ENCODE results near the gene WNT2B.
"Not testable (repeated sequence)": the region's sequence is repeated elsewhere in the genome, so short reads cannot be mapped to it uniquely, and the experiment has no call there.

The WNT2B gene

GRCh38 chr1:112466078-112466660 is 42.6 kb upstream of the WNT2B start:
- H3K4me3 ChIP-seq (ENCODE audit: low read length), result peak overlapping the region; percentile 63
- DNase-seq (ENCODE audit: low read depth), result peak; percentile 94

GRCh38 chr1:112470324-112470723 is 38.4 kb upstream of the WNT2B start:
- DNase-seq (ENCODE audit: low read depth), result not testable (repeated sequence)

More at GRCh38 chr1:112466078-112466660, 42.6 kb upstream of the WNT2B start:
- peak; percentile 79 for TF ChIP-seq CTCF (conservative IDR thresholded peaks at IDR 0.05; ENCODE audit: low read length)

GRCh38 chr1:112470966-112471365 is 37.8 kb upstream of the WNT2B start:
- TF ChIP-seq CTCF (conservative IDR thresholded peaks at IDR 0.05; ENCODE audit: low read length), result no peak
- DNase-seq (ENCODE audit: low read depth), result no peak
- no peak overlapping the region for H3K4me3 ChIP-seq (ENCODE audit: low read length)

More at GRCh38 chr1:112470324-112470723, 38.4 kb upstream of the WNT2B start:
- H3K4me3 ChIP-seq (ENCODE audit: low read length), result not testable (repeated sequence)

- no peak for TF ChIP-seq CTCF (conservative IDR thresholded peaks at IDR 0.05; ENCODE audit: low read length)
- no peak overlapping the region for H3K4me3 ChIP-seq (ENCODE audit: low read length)
- DNase-seq (ENCODE audit: low read depth), result no peak
Observed at GRCh38 chr1:112472142-112472541, 36.6 kb upstream of the WNT2B start.

GRCh38 chr1:112477550-112477949 is 31.2 kb upstream of the WNT2B start:
- no peak for DNase-seq (ENCODE audit: low read depth)
- no peak overlapping the region for H3K4me3 ChIP-seq (ENCODE audit: low read length)
- TF ChIP-seq CTCF (conservative IDR thresholded peaks at IDR 0.05; ENCODE audit: low read length), result no peak

- H3K4me3 ChIP-seq (ENCODE audit: low read length), result no peak overlapping the region
- TF ChIP-seq CTCF (conservative IDR thresholded peaks at IDR 0.05; ENCODE audit: low read length), result no peak
- no peak for DNase-seq (ENCODE audit: low read depth)
Observed at GRCh38 chr1:112478314-112478713, 30.5 kb upstream of the WNT2B start.

DNA sequence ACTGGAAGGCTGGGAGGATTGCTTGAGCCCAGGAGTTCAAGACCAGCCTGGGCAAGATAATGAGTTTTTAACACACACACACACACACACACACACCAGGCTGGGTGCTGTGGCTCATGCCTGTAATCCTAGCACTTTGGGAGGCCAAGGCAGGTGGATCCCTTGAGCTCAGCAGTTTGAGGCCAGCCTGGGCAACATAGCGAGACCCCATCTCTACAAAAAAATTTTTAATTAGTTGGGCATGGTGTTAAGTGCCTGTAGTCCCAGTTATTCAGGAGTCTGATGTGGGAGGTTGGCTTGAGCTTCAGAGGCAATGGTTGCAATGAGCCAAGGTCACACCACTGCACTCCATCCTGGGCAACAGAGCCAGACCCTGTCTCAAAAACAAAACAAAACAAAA is 22.7 kb upstream of the WNT2B start:
- not testable (repeated sequence) for H3K4me3 ChIP-seq (ENCODE audit: low read length)

GRCh38 chr1:112487686-112488085 is 21.1 kb upstream of the WNT2B start:
- not testable (repeated sequence) for H3K4me3 ChIP-seq (ENCODE audit: low read length); DNase-seq (ENCODE audit: low read depth)

More for the DNA sequence above, 22.7 kb upstream of the WNT2B start:
- not testable (repeated sequence) for DNase-seq (ENCODE audit: low read depth)

GRCh38 chr1:112488141-112488540 is 20.6 kb upstream of the WNT2B start:
- DNase-seq (ENCODE audit: low read depth), result no peak
- TF ChIP-seq CTCF (conservative IDR thresholded peaks at IDR 0.05; ENCODE audit: low read length), result no peak
- no peak overlapping the region for H3K4me3 ChIP-seq (ENCODE audit: low read length)

Data from AG10803 (cell line).